Testis (tissue), 5 donors: ENCODE results near the gene PLEKHA3. TPM values are rescaled to one million over a fixed set of nuclear protein-coding genes. Genes with fewer than 3 reads are reported as not detected.

ENCODE experiments used
- DNase-seq: peaks from one replicate; pipeline ENCODE4 v3.0.0-alpha.2; 2019
- H3K27ac ChIP-seq, 2 donors: fragments of 200-600 bp; sonication (generic); one replicate each; pipeline ENCODE4 v1.5.1; 2019
- H3K27me3 ChIP-seq: fragments of 200-600 bp; sonication (generic); one replicate; pipeline ENCODE4 v1.5.1; 2019
- H3K36me3 ChIP-seq: fragments of 200-600 bp; sonication (generic); one replicate; pipeline ENCODE4 v1.5.1; 2017; ENCODE audit warnings: low read depth; ENCODE audit errors: missing control alignments
- H3K4me1 ChIP-seq: fragments of 200-600 bp; sonication (generic); one replicate; pipeline ENCODE4 v1.5.1; 2019
- H3K4me3 ChIP-seq, 2 donors: fragments of 200-600 bp; sonication (generic); one replicate each; pipeline ENCODE4 v1.5.1; 2017 to 2019
- H3K9me3 ChIP-seq: fragments of 200-600 bp; sonication (generic); one replicate; pipeline ENCODE4 v1.5.1; 2017
- POLR2A ChIP-seq: fragments of 450-650 bp; IDR thresholded peaks from one replicate; pipeline ENCODE4 v1.6.1; 2017; ENCODE audit warnings: antibody characterized with exemption, mild to moderate bottlenecking, moderate library complexity
- WGBS, 2 donors: methylation state at CpG; one replicate each; pipeline ENCODE4 v1.1.5; 2018; 5-methylcytosine and 5-hydroxymethylcytosine counted together
- intact Hi-C: fragments of 100-400 bp; cut with DNase I; formaldehyde crosslinking; loops from one replicate; pipeline ENCODE4 v1.15.1; 2023; ENCODE audit warnings: low total_unique reads
- long read RNA-seq, 2 donors: transcript quantifications; one replicate each; lab custom pipeline, GENCODE V29; 2026
- polyA plus RNA-seq: library from polyadenylated mRNA; stranded (reverse); fragments of 350-450 nt; fragmentation: Illumina TruSeq; extraction: RNeasy Lipid Tissue Mini Kit (QIAGEN cat#74804); gene quantifications from one replicate; pipeline ENCODE4 v1.2.3, GENCODE V29; 2014; ENCODE audit warnings: low read depth, low replicate concordance; ENCODE audit not compliant: insufficient read depth
- total RNA-seq, 2 donors: library from RNA; depleted of rRNA; stranded (reverse); fragments of >200 nt; gene quantifications; one replicate each; pipeline ENCODE4 v1.2.3, GENCODE V29; 2016
- TF ChIP-seq, protein P1 (sequence below), 3 experiments: fragments of 450-650 bp in 2 of 3; fragments of 200-600 bp in 1 of 3; sonication (generic) in 1 of 3; IDR thresholded peaks; one replicate each; pipeline ENCODE4 v1.5.1; 2016 to 2019; ENCODE audit warnings: antibody characterized with exemption in 3 of 3, mild to moderate bottlenecking in 2 of 3, moderate library complexity in 1 of 3

The PLEKHA3 gene
- 10 to 100 TPM; 17.8 to 22.8 TPM for total RNA-seq
- 58.7 TPM for polyA plus RNA-seq
- long read RNA-seq, donor 1, full-length matches to known transcripts = 4 of 4 reads
- long read RNA-seq, donor 1, partial matches to known transcripts = 0 of 4 reads
- long read RNA-seq, donor 1, other reads (novel, unspliced or antisense) = 0 of 4 reads
- long read RNA-seq, donor 2, full-length matches to known transcripts = 3 of 3 reads
- long read RNA-seq, donor 2, partial matches to known transcripts = 0 of 3 reads
- long read RNA-seq, donor 2, other reads (novel, unspliced or antisense) = 0 of 3 reads

GRCh38 chr2:178480227-178481181 is at the start of gene PLEKHA3:
PLEKHA3 (plus strand) TSS chr2:178480457; CDS start chr2:178480870, 413 bp downstream.
- peaks cover 24% of the 10 kb centered on the region for H3K4me1 ChIP-seq
- intact Hi-C loops = no loop called here

GRCh38 chr2:178436662-178437061 is 43.6 kb upstream of the PLEKHA3 start:
- H3K36me3 ChIP-seq = no peaks in the 10 kb centered on the region
- H3K4me3 ChIP-seq = no peak overlapping the region
- H3K27ac ChIP-seq = no peak overlapping the region
- intact Hi-C loops = no loop called here
- no peaks in the 10 kb centered on the region for H3K27me3 ChIP-seq
- TF ChIP-seq POLR2A = no peak
- TF ChIP-seq, protein P1, sequence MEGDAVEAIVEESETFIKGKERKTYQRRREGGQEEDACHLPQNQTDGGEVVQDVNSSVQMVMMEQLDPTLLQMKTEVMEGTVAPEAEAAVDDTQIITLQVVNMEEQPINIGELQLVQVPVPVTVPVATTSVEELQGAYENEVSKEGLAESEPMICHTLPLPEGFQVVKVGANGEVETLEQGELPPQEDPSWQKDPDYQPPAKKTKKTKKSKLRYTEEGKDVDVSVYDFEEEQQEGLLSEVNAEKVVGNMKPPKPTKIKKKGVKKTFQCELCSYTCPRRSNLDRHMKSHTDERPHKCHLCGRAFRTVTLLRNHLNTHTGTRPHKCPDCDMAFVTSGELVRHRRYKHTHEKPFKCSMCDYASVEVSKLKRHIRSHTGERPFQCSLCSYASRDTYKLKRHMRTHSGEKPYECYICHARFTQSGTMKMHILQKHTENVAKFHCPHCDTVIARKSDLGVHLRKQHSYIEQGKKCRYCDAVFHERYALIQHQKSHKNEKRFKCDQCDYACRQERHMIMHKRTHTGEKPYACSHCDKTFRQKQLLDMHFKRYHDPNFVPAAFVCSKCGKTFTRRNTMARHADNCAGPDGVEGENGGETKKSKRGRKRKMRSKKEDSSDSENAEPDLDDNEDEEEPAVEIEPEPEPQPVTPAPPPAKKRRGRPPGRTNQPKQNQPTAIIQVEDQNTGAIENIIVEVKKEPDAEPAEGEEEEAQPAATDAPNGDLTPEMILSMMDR (IDR thresholded peaks at IDR 0.05) = no peak
- H3K4me1 ChIP-seq = no peaks in the 10 kb centered on the region
- no peak for DNase-seq
- no peaks in the 10 kb centered on the region for H3K9me3 ChIP-seq
- 91 to 96% methylated on average over 2 of the region's 2 CpGs for WGBS, 2 donors

More at GRCh38 chr2:178480227-178481181, at the start of gene PLEKHA3:
- peak; percentile 97 for DNase-seq
- 1% methylated on average over 22 to 77 of the region's 92 CpGs for whole genome bisulfite sequencing, 2 donors
- Histone ChIP-seq H3K27ac (peak within 1 kb of the TSS; percentile 96 to 97), H3K27me3 (no peaks in the 10 kb centered on the region), H3K36me3 (no peaks in the 10 kb centered on the region), H3K9me3 (no peaks in the 10 kb centered on the region), H3K4me3 (peak within 1 kb of the TSS; percentile 77 to 80)
- TF ChIP-seq, protein P1 (IDR thresholded peaks at IDR 0.05) = no peak
- no peak for TF ChIP-seq POLR2A

DNA sequence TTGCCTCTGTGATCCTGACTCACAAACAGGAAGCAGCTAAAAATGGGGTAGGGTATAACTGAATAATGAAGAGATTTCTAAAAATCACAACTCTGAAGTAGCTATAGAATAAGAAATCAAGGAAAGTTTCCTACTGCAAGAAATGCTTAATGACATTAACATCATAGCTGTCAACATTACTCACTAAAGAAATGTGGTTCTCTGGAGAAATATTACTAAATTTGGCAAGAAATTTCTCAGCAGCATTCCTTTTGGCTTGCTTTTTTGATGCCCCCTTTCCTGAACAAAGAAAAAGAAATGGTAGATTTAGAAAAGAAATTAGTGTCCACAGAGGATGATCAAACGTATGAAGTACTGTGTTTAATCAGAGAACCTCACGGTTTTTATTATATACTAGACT is 38.8 kb upstream of the PLEKHA3 start:
- H3K36me3 ChIP-seq = no peaks in the 10 kb centered on the region
- DNase-seq = no peak
- H3K27ac ChIP-seq = no peak overlapping the region
- WGBS, 2 donors = 86 to 92% methylated on average over 2 of the region's 2 CpGs
- TF ChIP-seq POLR2A = no peak
- TF ChIP-seq, protein P1 (IDR thresholded peaks at IDR 0.05) = no peak
- no peaks in the 10 kb centered on the region for H3K9me3 ChIP-seq
- H3K27me3 ChIP-seq = no peaks in the 10 kb centered on the region
- H3K4me1 ChIP-seq = no peaks in the 10 kb centered on the region
- intact Hi-C loops = no loop called here
- no peak overlapping the region for H3K4me3 ChIP-seq

DNA sequence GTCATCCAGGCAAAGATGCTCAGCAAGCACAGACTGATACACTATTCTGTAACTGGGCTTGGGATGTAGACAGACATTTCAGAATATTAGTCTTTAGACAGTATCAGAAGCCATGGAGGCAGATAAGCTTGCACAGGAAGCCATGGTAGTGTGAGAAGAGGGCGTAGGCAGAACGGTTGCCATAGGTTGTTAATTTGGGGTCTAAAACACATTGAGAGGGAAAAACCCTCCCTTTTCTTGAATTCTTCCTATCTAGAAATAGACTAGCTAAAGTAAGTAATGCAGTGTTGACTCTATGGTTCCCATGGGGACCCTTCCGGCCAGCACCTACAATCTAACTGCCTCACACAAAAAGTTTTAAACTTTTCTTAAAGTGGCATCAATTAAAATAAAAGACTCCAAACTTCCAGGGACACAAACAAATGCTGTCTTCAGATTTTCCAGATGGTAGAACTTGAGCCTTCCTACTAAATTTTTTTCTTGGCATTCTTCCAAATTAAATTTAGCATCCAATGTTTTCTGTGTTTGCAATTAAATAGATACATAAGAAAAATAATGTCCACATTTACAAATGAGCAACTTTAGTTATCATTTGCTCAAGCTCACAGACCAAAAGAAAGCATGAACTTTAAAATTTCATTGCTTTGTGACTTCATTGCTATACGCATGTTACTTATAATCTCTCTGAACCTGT is 31.1 kb upstream of the PLEKHA3 start:
- Histone ChIP-seq H3K9me3 (no peaks in the 10 kb centered on the region), H3K4me3 (no peak overlapping the region), H3K27ac (no peak overlapping the region), H3K36me3 (no peaks in the 10 kb centered on the region), H3K27me3 (no peaks in the 10 kb centered on the region), H3K4me1 (peaks cover 6% of the 10 kb centered on the region)
- intact Hi-C loops = no loop called here
- 60 to 71% methylated on average over 4 of the region's 4 CpGs for WGBS, 2 donors
- DNase-seq = no peak
- TF ChIP-seq, protein P1 (IDR thresholded peaks at IDR 0.05) = no peak
- no peak for TF ChIP-seq POLR2A
